ENCODE data around the gene DHFR2. TPM values are rescaled to one million over a fixed set of nuclear protein-coding genes. Genes with fewer than 3 reads are reported as not detected.

Gene DHFR2
- total RNA-seq, 2 experiments from 2014 or later: 0.74 to 0.75 TPM

- ChIA-PET CTCF (no interaction called here), POLR2A (no interaction called here)
- Histone ChIP-seq H3K9me3 (ENCODE audit: control insufficient read depth in 1 of 2, insufficient read depth in 1 of 2, low read length in 2 of 2) (no peaks in the 10 kb centered on the region), H3K4me1 (ENCODE audit: insufficient read depth, low read length) (peaks cover 12% of the 10 kb centered on the region), H3K36me3 (ENCODE audit: insufficient read depth, low read length) (peaks cover 24% of the 10 kb centered on the region), H3K4me3 (ENCODE audit: low read length) (no peak overlapping the region), H3K27me3 (ENCODE audit: control insufficient read depth in 1 of 2, insufficient read depth in 2 of 2, low read length in 2 of 2) (no peaks in the 10 kb centered on the region), H3K27ac (ENCODE audit: low read depth in 1 of 2, low read length in 2 of 2) (no peak overlapping the region)
- TF ChIP-seq CTCF (IDR thresholded peaks at IDR 0.05): no peak
- intact Hi-C loops (cut with DNase I, micrococcal nuclease): loop anchor here in 1 of 2 experiments (1.0 kb wide), 1 partner anchor 61 kb away; no protein-coding TSS in a partner anchor
- Mint-ChIP-seq H3K27me3 (no peaks in the 10 kb centered on the region), H3K4me1 (ENCODE audit: low read depth) (peaks cover 87% of the 10 kb centered on the region), H3K36me3 (ENCODE audit: low read depth) (peaks cover 85% of the 10 kb centered on the region), H3K9me3 (no peaks in the 10 kb centered on the region), H3K4me3 (peak overlapping the region; percentile 40), H3K27ac (peak overlapping the region; percentile 62)
- no peak for ATAC-seq (ENCODE audit: poor library complexity)
- no peak for DNase-seq
These were observed 4.1 kb upstream of the DHFR2 start for GRCh38 chr3:94066506-94067500.

- POLR2A ChIA-PET: no interaction called here
- CTCF ChIA-PET: no interaction called here
- ATAC-seq (ENCODE audit: poor library complexity) (no peak), DNase-seq (no peak)
- H3K27ac ChIP-seq (ENCODE audit: low read depth in 1 of 2, low read length in 2 of 2): no peak overlapping the region
- H3K36me3 ChIP-seq (ENCODE audit: insufficient read depth, low read length): peaks cover 20% of the 10 kb centered on the region
- peaks cover 12% of the 10 kb centered on the region for H3K4me1 ChIP-seq (ENCODE audit: insufficient read depth, low read length)
- peak overlapping the region; percentile 38 for H3K27ac Mint-ChIP-seq
- peaks cover 78% of the 10 kb centered on the region for H3K36me3 Mint-ChIP-seq (ENCODE audit: low read depth)
- no peak overlapping the region for H3K4me3 ChIP-seq (ENCODE audit: low read length)
- intact Hi-C loops (cut with DNase I, micrococcal nuclease): loop anchor here in 1 of 2 experiments (1.0 kb wide), 1 partner anchor 85 kb away; no protein-coding TSS in a partner anchor
- no peaks in the 10 kb centered on the region for H3K9me3 ChIP-seq (ENCODE audit: control insufficient read depth in 1 of 2, insufficient read depth in 1 of 2, low read length in 2 of 2)
- H3K4me1 Mint-ChIP-seq (ENCODE audit: low read depth): peaks cover 80% of the 10 kb centered on the region
- H3K4me3 Mint-ChIP-seq: no peak overlapping the region
- H3K27me3 Mint-ChIP-seq: no peaks in the 10 kb centered on the region
- TF ChIP-seq CTCF (IDR thresholded peaks at IDR 0.05): no peak
- no peaks in the 10 kb centered on the region for H3K27me3 ChIP-seq (ENCODE audit: control insufficient read depth in 1 of 2, insufficient read depth in 2 of 2, low read length in 2 of 2)
- no peaks in the 10 kb centered on the region for H3K9me3 Mint-ChIP-seq
These were observed 3.2 kb upstream of the DHFR2 start for GRCh38 chr3:94065819-94066480.

GRCh38 chr3:94065122-94065521, 2.4 kb upstream of the DHFR2 start:
- POLR2A ChIA-PET: no interaction called here
- Histone ChIP-seq H3K9me3 (ENCODE audit: control insufficient read depth in 1 of 2, insufficient read depth in 1 of 2, low read length in 2 of 2) (no peaks in the 10 kb centered on the region), H3K4me3 (ENCODE audit: low read length) (no peak overlapping the region), H3K27me3 (ENCODE audit: control insufficient read depth in 1 of 2, insufficient read depth in 2 of 2, low read length in 2 of 2) (no peaks in the 10 kb centered on the region), H3K27ac (ENCODE audit: low read depth in 1 of 2, low read length in 2 of 2) (no peak overlapping the region), H3K36me3 (ENCODE audit: insufficient read depth, low read length) (peaks cover 22% of the 10 kb centered on the region), H3K4me1 (ENCODE audit: insufficient read depth, low read length) (peaks cover 12% of the 10 kb centered on the region)
- no peak for TF ChIP-seq CTCF (IDR thresholded peaks at IDR 0.05)
- H3K27me3 Mint-ChIP-seq: no peaks in the 10 kb centered on the region
- H3K36me3 Mint-ChIP-seq (ENCODE audit: low read depth): peaks cover 79% of the 10 kb centered on the region
- H3K9me3 Mint-ChIP-seq: no peaks in the 10 kb centered on the region
- intact Hi-C loops (cut with DNase I, micrococcal nuclease): loop anchor here in 1 of 2 experiments (1.0 kb wide), 1 partner anchor 84 kb away; no protein-coding TSS in a partner anchor
- CTCF ChIA-PET: no interaction called here
- H3K4me1 Mint-ChIP-seq (ENCODE audit: low read depth): peaks cover 85% of the 10 kb centered on the region
- ATAC-seq (ENCODE audit: poor library complexity): no peak
- peak overlapping the region; percentile 52 for H3K4me3 Mint-ChIP-seq
- H3K27ac Mint-ChIP-seq: peak overlapping the region; percentile 38
- DNase-seq: no peak
